HG02852 (cell line): ENCODE results near the gene LCE3B.

ENCODE experiments used
- ATAC-seq: cut with Tn5 transposase; IDR thresholded peaks from one replicate; pipeline ENCODE4 v1.9.1; 2021; ENCODE audit warnings: mild to moderate bottlenecking, moderate library complexity; ENCODE audit not compliant: unreplicated experiment

Gene LCE3B

DNA sequence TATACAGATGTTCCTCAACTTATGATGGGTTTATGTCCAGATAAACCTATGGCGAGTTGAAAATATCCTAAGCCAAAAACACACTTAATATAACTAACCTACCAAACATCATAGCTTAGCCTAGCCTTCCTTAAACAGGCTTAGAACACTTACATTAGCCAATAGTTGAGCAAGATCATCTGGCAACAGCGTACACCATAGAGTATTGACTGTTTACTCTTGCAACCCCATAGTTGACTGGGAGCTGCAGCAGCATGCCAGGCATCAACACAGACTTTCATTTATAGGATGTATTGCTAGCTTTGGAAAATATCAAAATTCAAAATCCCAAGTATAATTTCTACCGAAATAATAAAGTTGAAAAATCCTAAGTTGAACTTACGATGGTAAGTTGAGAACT is 44.1 kb downstream of the LCE3B start:
- ATAC-seq: no peak

DNA sequence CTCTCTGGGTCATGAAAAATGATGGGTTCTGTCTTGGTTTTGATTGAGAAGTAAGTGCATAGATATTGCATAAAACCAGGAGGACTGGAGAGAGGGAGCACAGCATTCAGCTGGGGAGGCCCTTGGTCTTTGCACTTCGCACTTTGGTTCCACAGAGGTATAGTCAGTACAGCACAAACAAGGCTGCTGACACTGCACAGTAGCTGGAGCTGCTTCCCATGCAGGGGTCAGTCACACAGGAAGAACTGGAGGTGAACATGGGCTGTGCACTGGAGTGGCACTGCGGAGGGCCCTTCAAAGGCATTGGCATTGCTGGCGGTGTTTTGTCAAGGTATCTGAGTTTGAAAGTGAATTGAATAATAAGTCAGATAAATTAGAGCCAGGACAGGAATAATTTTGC is 45.0 kb downstream of the LCE3B start:
- ATAC-seq: no peak

DNA sequence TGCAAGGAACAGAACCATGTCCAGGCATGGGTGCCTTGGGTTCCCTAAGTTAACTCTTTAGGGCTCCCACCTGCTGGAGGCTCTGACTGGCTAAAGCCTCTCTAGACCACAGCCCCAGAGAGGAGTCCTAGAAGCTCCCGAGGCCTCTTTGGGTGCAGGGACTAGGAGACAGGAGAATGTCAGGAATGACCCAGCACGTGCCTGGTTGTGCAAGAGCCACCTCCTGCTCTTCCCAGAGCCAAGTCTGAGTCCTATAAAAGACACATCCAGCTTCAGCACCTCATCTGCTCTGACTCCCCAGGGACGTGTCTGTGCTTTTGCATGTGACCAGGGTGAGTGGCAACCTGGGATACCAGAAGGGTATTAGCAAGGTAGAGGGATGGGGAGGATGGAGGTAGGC is 49.5 kb downstream of the LCE3B start, which contains the start of gene LCE2D:
TSS of gene LCE2D (plus strand) at position 283 of the 400 bp plus-strand sequence. CDS start 726 bp downstream, outside the sequence.
- no peak for ATAC-seq
